ENCODE measurements around the gene MALAT1. TPM values are rescaled to one million over a fixed set of nuclear protein-coding genes. Genes with fewer than 3 reads are reported as not detected.

The MALAT1 gene
- total and polyA plus RNA-seq, 2 experiments from 2014 or later = 2,206 to 6,020 TPM

- H3K79me2 ChIP-seq (replicated peaks; ENCODE audit: insufficient read depth) = no peaks in the 10 kb centered on the region
- DNase-seq (ENCODE audit: low spot score) = no peak
- H3K9me2 ChIP-seq (ENCODE audit: insufficient read depth) = no peaks in the 10 kb centered on the region
- Mint-ChIP-seq H3K27ac (no peak overlapping the region), H3K4me3 (no peak overlapping the region; the same call in 2 of the 3 replicates), H3K27me3 (ENCODE audit: insufficient read depth, low read depth, poor library complexity) (peaks cover 88% of the 10 kb centered on the region), H3K9me3 (peaks cover 12% of the 10 kb centered on the region), H3K4me1 (peaks cover 18% of the 10 kb centered on the region), H3K36me3 (ENCODE audit: low read depth) (no peaks in the 10 kb centered on the region)
- H3K27ac ChIP-seq (ENCODE audit: low read depth) = no peak overlapping the region
- H3K4me2 ChIP-seq = no peak overlapping the region
- peaks cover 79% of the 10 kb centered on the region for H3K27me3 ChIP-seq (ENCODE audit: insufficient read depth)
- H4K20me1 ChIP-seq (replicated peaks; ENCODE audit: insufficient read depth) = no peaks in the 10 kb centered on the region; the same call in 1 of the 2 replicates
- H3K36me3 ChIP-seq (ENCODE audit: insufficient read depth) = no peaks in the 10 kb centered on the region
- TF ChIP-seq STAT1 (IDR thresholded peaks at IDR 0.05; ENCODE audit: unreplicated experiment) (no peak), ZNF331 (CRISPR knock-in tag; IDR thresholded peaks at IDR 0.05; ENCODE audit: low read depth) (no peak), REST (IDR thresholded peaks at IDR 0.05; ENCODE audit: unreplicated experiment) (no peak), ZNF462 (CRISPR knock-in tag; IDR thresholded peaks at IDR 0.05) (no peak), NANOG (IDR thresholded peaks at IDR 0.05; ENCODE audit: borderline replicate concordance) (no peak), CTCF (conservative IDR thresholded peaks at IDR 0.05; ENCODE audit: low read depth in 2 of 2) (no peak), EZH2phosphoT487 (IDR thresholded peaks at IDR 0.05; ENCODE audit: unreplicated experiment) (no peak), CREB1 (CRISPR knock-in tag; IDR thresholded peaks at IDR 0.05; ENCODE audit: low read depth) (no peak), JUNB (IDR thresholded peaks at IDR 0.05; ENCODE audit: unreplicated experiment) (no peak), ZNF114 (CRISPR knock-in tag; IDR thresholded peaks at IDR 0.05) (no peak)
- no peak overlapping the region for H3K4me3 ChIP-seq
- no peak overlapping the region for H2AFZ ChIP-seq
- H3F3A ChIP-seq (replicated peaks; ENCODE audit: low read depth) = peaks cover 10% of the 10 kb centered on the region; the same call in 1 of the 2 replicates
- no peak for ATAC-seq
- peaks cover 11% of the 10 kb centered on the region for H3K4me1 ChIP-seq (ENCODE audit: insufficient read depth)
These were observed 42.4 kb upstream of the MALAT1 start for GRCh38 chr11:65456418-65456817.

Data from GM23338 (cell line).